Type B pancreatic cell (in vitro differentiated cells): Measurements from ENCODE around the gene DNMBP. TPM values are rescaled to one million over a fixed set of nuclear protein-coding genes. Genes with fewer than 3 reads are reported as not detected.
"Not testable (repeated sequence)": the region's sequence is repeated elsewhere in the genome, so short reads cannot be mapped to it uniquely, and the experiment has no call there.

ENCODE experiments used
- DNase-seq: peaks from one replicate; pipeline ENCODE4 v3.0.0; 2021; ENCODE audit warnings: mixed read lengths; ENCODE audit not compliant: unreplicated experiment; ENCODE audit errors: extremely low spot score
- H3K27ac Mint-ChIP-seq: 2 replicates; pipeline ENCODE4 v1.8.0; 2021; ENCODE audit warnings: mild to moderate bottlenecking, mixed read lengths
- H3K27me3 Mint-ChIP-seq: 2 replicates; pipeline ENCODE4 v1.8.0; 2021; ENCODE audit warnings: mixed read lengths
- H3K36me3 Mint-ChIP-seq: 2 replicates; pipeline ENCODE4 v1.8.0; 2021; ENCODE audit warnings: mixed read lengths
- H3K4me1 Mint-ChIP-seq: one replicate; pipeline ENCODE4 v1.8.0; 2021; ENCODE audit warnings: mixed read lengths; ENCODE audit not compliant: unreplicated experiment
- H3K4me3 Mint-ChIP-seq: 2 replicates; pipeline ENCODE4 v1.8.0; 2021; ENCODE audit warnings: mild to moderate bottlenecking, mixed read lengths
- H3K9me3 Mint-ChIP-seq: 2 replicates; pipeline ENCODE4 v1.8.0; 2021; ENCODE audit warnings: mixed read lengths
- total RNA-seq: library from RNA; stranded (reverse); gene quantifications from 2 replicates; pipeline ENCODE4 v1.2.1, GENCODE V29; 2021; ENCODE audit warnings: low replicate concordance
- TF ChIP-seq, protein P1 (sequence below): fragments of 200-600 bp; sonication (generic); conservative IDR thresholded peaks from 2 replicates; pipeline ENCODE4 v1.5.0; 2021; ENCODE audit warnings: antibody characterized with exemption, mild to moderate bottlenecking

DNMBP gene
- total RNA-seq, 1 donor from 2014 or later = 17.7 TPM

GRCh38 chr10:99964791-99965190 lies 45.0 kb downstream of the DNMBP start:
- no peaks in the 10 kb centered on the region for H3K4me1 Mint-ChIP-seq
- no peak overlapping the region for H3K27ac Mint-ChIP-seq
- H3K4me3 Mint-ChIP-seq = no peak overlapping the region
- TF ChIP-seq, protein P1, sequence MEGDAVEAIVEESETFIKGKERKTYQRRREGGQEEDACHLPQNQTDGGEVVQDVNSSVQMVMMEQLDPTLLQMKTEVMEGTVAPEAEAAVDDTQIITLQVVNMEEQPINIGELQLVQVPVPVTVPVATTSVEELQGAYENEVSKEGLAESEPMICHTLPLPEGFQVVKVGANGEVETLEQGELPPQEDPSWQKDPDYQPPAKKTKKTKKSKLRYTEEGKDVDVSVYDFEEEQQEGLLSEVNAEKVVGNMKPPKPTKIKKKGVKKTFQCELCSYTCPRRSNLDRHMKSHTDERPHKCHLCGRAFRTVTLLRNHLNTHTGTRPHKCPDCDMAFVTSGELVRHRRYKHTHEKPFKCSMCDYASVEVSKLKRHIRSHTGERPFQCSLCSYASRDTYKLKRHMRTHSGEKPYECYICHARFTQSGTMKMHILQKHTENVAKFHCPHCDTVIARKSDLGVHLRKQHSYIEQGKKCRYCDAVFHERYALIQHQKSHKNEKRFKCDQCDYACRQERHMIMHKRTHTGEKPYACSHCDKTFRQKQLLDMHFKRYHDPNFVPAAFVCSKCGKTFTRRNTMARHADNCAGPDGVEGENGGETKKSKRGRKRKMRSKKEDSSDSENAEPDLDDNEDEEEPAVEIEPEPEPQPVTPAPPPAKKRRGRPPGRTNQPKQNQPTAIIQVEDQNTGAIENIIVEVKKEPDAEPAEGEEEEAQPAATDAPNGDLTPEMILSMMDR = peak; percentile 21
- H3K36me3 Mint-ChIP-seq = peaks cover 8% of the 10 kb centered on the region
- DNase-seq = no peak
- no peaks in the 10 kb centered on the region for H3K9me3 Mint-ChIP-seq
- H3K27me3 Mint-ChIP-seq = no peaks in the 10 kb centered on the region

- H3K4me1 Mint-ChIP-seq, H3K36me3 Mint-ChIP-seq, DNase-seq, H3K27me3 Mint-ChIP-seq, H3K27ac Mint-ChIP-seq, H3K4me3 Mint-ChIP-seq, H3K9me3 Mint-ChIP-seq: not testable (repeated sequence)
Observed at GRCh38 chr10:99963467-99964165, 46.1 kb downstream of the DNMBP start.

- TF ChIP-seq, protein P1 = no peak
- Mint-ChIP-seq H3K4me1 (no peaks in the 10 kb centered on the region), H3K27ac (no peak overlapping the region), H3K9me3 (no peaks in the 10 kb centered on the region), H3K4me3 (no peak overlapping the region), H3K36me3 (peaks cover 15% of the 10 kb centered on the region), H3K27me3 (no peaks in the 10 kb centered on the region)
- no peak for DNase-seq
Observed at GRCh38 chr10:99958806-99959205, 50.9 kb downstream of the DNMBP start.

DNA sequence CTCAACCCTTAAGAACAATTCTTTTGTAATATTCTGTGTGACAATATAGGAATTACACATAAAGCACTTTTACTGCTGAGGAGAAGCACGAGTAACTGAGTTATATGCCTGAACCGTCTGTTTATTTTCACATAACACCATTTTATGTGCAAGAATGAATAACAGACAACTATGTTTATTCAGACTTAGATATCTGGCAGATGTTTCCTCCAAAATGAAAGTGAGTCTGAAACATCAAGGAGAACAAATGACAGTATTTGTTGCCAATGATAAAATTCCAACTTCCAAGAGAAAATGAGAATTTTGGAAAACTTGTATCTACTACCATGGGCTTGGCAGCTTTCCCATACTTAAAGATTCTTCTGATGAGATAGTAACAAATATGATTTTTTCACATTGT lies 51.4 kb downstream of the DNMBP start:
- TF ChIP-seq, protein P1 = no peak

DNA sequence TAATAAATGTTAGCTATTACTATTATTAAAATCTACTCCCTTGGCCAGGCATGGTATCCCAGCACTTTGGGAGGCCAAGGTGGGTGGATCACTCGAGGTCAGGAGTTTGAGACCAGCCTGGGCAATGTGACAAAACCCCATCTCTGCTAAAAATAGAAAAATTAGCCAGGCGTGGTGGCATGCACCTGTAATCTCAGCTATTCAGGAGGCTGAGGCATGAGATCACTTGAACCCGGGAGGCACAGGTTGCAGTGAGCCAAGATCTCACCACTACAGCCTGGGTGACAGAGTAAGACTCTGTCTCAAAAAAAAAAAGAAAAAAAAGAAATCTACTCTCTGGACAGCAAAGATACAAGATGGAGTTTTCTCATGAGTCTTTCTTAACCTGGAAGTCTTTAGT lies 56.2 kb downstream of the DNMBP start:
- DNase-seq, H3K4me3 Mint-ChIP-seq, H3K4me1 Mint-ChIP-seq, H3K27me3 Mint-ChIP-seq, H3K27ac Mint-ChIP-seq: not testable (repeated sequence)
- H3K36me3 Mint-ChIP-seq = peaks cover 42% of the 10 kb centered on the region
- peaks cover 15% of the 10 kb centered on the region for H3K9me3 Mint-ChIP-seq

More for the DNA sequence above, 51.4 kb downstream of the DNMBP start:
- H3K4me1 Mint-ChIP-seq = no peaks in the 10 kb centered on the region
- no peak overlapping the region for H3K27ac Mint-ChIP-seq
- H3K36me3 Mint-ChIP-seq = peaks cover 15% of the 10 kb centered on the region
- no peaks in the 10 kb centered on the region for H3K9me3 Mint-ChIP-seq
- H3K4me3 Mint-ChIP-seq = no peak overlapping the region
- no peaks in the 10 kb centered on the region for H3K27me3 Mint-ChIP-seq
- DNase-seq = no peak

- Mint-ChIP-seq H3K36me3 (peaks cover 42% of the 10 kb centered on the region), H3K27ac (no peak overlapping the region), H3K4me1 (no peaks in the 10 kb centered on the region), H3K4me3 (no peak overlapping the region), H3K27me3 (no peaks in the 10 kb centered on the region), H3K9me3 (peaks cover 15% of the 10 kb centered on the region)
- TF ChIP-seq, protein P1 = no peak
- DNase-seq = no peak
Observed at GRCh38 chr10:99952799-99953198, 56.9 kb downstream of the DNMBP start.

GRCh38 chr10:99946051-99946450 lies 63.7 kb downstream of the DNMBP start:
- H3K4me3 Mint-ChIP-seq, H3K27ac Mint-ChIP-seq, H3K27me3 Mint-ChIP-seq, DNase-seq: not testable (repeated sequence)
- Mint-ChIP-seq H3K9me3 (peaks cover 13% of the 10 kb centered on the region), H3K36me3 (peaks cover 23% of the 10 kb centered on the region), H3K4me1 (peaks cover 24% of the 10 kb centered on the region)
